ENCODE measurements around the gene MAPK8IP2. TPM values are rescaled to one million over a fixed set of nuclear protein-coding genes. Genes with fewer than 3 reads are reported as not detected.

Gene MAPK8IP2
- total RNA-seq, 1 donor from 2014 or later = 7.7 TPM

- H3K27me3 Mint-ChIP-seq = peaks cover 6% of the 10 kb centered on the region
- H3K4me1 Mint-ChIP-seq (ENCODE audit: low read depth) = peaks cover 5% of the 10 kb centered on the region
- H3K27ac Mint-ChIP-seq = peak overlapping the region; percentile 77
- peak overlapping the region; percentile 77 for H3K4me3 Mint-ChIP-seq (ENCODE audit: low read depth)
- peaks cover 3% of the 10 kb centered on the region for H3K36me3 Mint-ChIP-seq (ENCODE audit: insufficient read depth)
- TF ChIP-seq, protein P1, sequence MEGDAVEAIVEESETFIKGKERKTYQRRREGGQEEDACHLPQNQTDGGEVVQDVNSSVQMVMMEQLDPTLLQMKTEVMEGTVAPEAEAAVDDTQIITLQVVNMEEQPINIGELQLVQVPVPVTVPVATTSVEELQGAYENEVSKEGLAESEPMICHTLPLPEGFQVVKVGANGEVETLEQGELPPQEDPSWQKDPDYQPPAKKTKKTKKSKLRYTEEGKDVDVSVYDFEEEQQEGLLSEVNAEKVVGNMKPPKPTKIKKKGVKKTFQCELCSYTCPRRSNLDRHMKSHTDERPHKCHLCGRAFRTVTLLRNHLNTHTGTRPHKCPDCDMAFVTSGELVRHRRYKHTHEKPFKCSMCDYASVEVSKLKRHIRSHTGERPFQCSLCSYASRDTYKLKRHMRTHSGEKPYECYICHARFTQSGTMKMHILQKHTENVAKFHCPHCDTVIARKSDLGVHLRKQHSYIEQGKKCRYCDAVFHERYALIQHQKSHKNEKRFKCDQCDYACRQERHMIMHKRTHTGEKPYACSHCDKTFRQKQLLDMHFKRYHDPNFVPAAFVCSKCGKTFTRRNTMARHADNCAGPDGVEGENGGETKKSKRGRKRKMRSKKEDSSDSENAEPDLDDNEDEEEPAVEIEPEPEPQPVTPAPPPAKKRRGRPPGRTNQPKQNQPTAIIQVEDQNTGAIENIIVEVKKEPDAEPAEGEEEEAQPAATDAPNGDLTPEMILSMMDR (IDR thresholded peaks at IDR 0.05; ENCODE audit: unreplicated experiment) = no peak
- no peaks in the 10 kb centered on the region for H3K9me3 Mint-ChIP-seq (ENCODE audit: low read depth)
- DNase-seq (ENCODE audit: low spot score, unreplicated experiment) = no peak
Measured at GRCh38 chr22:50583294-50583861, 17.2 kb upstream of the MAPK8IP2 start.

GRCh38 chr22:50584106-50585096 lies 16.2 kb upstream of the MAPK8IP2 start:
- H3K4me3 Mint-ChIP-seq (ENCODE audit: low read depth) = peak overlapping the region; percentile 77
- H3K27ac Mint-ChIP-seq = no peak overlapping the region

DNA sequence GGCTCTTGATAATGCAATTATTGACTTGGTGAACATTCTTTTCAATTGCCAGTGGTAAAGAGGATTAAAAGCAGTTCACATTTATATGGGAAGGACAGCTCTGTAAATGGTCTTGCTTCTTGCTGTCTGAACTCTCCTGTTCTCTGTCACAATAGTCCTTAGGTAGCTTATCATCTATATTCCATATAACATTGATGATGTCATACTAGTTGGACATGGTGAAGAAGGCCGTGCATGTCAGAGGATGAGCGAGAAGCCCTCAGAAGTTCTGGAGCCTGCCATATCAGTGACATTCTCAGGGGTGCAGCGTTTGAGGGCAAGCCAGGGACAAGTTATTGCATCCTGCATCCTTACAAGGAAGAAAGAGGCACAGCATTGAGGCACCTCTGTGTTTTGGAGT lies 15.4 kb upstream of the MAPK8IP2 start:
- Mint-ChIP-seq H3K9me3 (ENCODE audit: low read depth) (no peaks in the 10 kb centered on the region), H3K4me3 (ENCODE audit: low read depth) (no peak overlapping the region), H3K4me1 (ENCODE audit: low read depth) (peaks cover 5% of the 10 kb centered on the region), H3K36me3 (ENCODE audit: insufficient read depth) (no peaks in the 10 kb centered on the region), H3K27me3 (peaks cover 12% of the 10 kb centered on the region), H3K27ac (no peak overlapping the region)
- TF ChIP-seq, protein P1 (IDR thresholded peaks at IDR 0.05; ENCODE audit: unreplicated experiment) = no peak
- DNase-seq (ENCODE audit: low spot score, unreplicated experiment) = no peak

More at GRCh38 chr22:50584106-50585096, 16.2 kb upstream of the MAPK8IP2 start:
- DNase-seq (ENCODE audit: low spot score, unreplicated experiment) = no peak
- Mint-ChIP-seq H3K4me1 (ENCODE audit: low read depth) (peaks cover 5% of the 10 kb centered on the region), H3K36me3 (ENCODE audit: insufficient read depth) (peaks cover 3% of the 10 kb centered on the region), H3K9me3 (ENCODE audit: low read depth) (no peaks in the 10 kb centered on the region), H3K27me3 (peaks cover 10% of the 10 kb centered on the region)
- TF ChIP-seq, protein P1 (IDR thresholded peaks at IDR 0.05; ENCODE audit: unreplicated experiment) = no peak

DNA sequence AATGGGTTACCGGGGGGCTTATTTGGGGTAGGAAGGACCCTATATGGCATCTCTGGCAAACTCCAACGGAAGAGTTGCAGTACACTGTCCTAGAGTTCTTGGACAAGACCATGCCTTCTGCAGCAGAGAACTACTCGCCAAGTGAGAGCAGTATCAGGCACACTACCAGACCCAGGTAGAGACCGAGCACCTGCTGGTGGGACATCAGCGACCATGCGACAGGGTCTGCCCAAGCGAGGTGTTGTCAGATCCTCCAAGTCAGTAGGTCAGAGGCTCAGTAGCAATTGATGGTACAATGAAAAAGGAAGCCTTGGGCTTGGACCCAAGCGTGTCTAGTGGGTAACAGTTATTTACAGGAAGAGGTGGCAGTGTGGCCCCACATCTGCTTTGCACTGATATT lies 14.8 kb upstream of the MAPK8IP2 start:
- Mint-ChIP-seq H3K36me3 (ENCODE audit: insufficient read depth) (no peaks in the 10 kb centered on the region), H3K4me1 (ENCODE audit: low read depth) (peaks cover 5% of the 10 kb centered on the region), H3K4me3 (ENCODE audit: low read depth) (no peak overlapping the region), H3K9me3 (ENCODE audit: low read depth) (no peaks in the 10 kb centered on the region), H3K27me3 (peaks cover 12% of the 10 kb centered on the region), H3K27ac (no peak overlapping the region)
- TF ChIP-seq, protein P1 (IDR thresholded peaks at IDR 0.05; ENCODE audit: unreplicated experiment) = no peak
- DNase-seq (ENCODE audit: low spot score, unreplicated experiment) = no peak

- H3K27me3 Mint-ChIP-seq = peaks cover 12% of the 10 kb centered on the region
- TF ChIP-seq, protein P1 (IDR thresholded peaks at IDR 0.05; ENCODE audit: unreplicated experiment) = no peak
- H3K36me3 Mint-ChIP-seq (ENCODE audit: insufficient read depth) = no peaks in the 10 kb centered on the region
- H3K27ac Mint-ChIP-seq = peak overlapping the region; percentile 4
- no peak overlapping the region for H3K4me3 Mint-ChIP-seq (ENCODE audit: low read depth)
- DNase-seq (ENCODE audit: low spot score, unreplicated experiment) = no peak
- H3K9me3 Mint-ChIP-seq (ENCODE audit: low read depth) = no peaks in the 10 kb centered on the region
- peaks cover 5% of the 10 kb centered on the region for H3K4me1 Mint-ChIP-seq (ENCODE audit: low read depth)
Measured at GRCh38 chr22:50586416-50586815, 14.2 kb upstream of the MAPK8IP2 start.

Measured in progenitor cell of endocrine pancreas (in vitro differentiated cells).